ENCODE measurements around the gene ZFP36L2.

DNA sequence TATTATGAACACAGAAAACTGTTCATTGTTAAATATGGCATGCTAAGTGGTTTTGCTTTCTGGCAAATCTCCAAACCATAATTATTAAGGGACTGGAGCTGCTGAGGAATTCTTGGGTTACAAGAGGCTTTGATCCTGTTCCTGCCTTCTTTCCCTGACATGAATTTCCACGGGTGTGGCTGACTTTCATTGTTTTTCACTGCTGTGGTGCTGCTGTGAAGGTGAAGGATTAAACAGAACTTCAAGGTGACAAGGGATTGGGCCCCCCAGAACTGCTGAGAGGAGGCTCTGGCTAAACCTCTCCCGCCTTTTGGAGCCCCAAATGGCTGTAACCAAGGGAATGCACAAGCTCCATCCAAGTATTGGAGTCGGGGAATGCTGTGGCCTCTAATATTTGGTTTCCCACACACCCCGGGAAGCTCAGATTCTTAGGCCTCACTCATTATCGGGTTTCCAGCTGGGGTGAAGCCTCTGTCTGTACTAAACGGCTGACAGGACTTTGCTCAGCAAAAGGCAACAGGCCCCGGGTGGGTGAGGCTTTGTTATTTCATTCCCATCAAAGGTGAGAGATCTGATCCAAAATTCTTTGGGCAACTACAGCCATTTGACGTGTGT is 29.0 kb upstream of the ZFP36L2 start:
- TF ChIP-seq L3MBTL2 (conservative IDR thresholded peaks at IDR 0.05) (no peak), SUZ12 (IDR thresholded peaks at IDR 0.05) (no peak), ELF4 (IDR thresholded peaks at IDR 0.05) (no peak), ZNF384 (IDR thresholded peaks at IDR 0.05) (no peak)
